H1 (cell line): ENCODE results near the gene C19orf12.

Source experiments
- POLR2A ChIP-seq, 2 experiments: IDR thresholded peaks; 1 replicate in 1 of 2; 2 replicates in 1 of 2; pipeline ENCODE4 v1.6.1; 2011; ENCODE audit warnings: low read depth in 2 of 2, low read length in 2 of 2, mild to moderate bottlenecking in 2 of 2; ENCODE audit errors: control extremely low read depth in 1 of 2
- POLR2AphosphoS5 ChIP-seq: IDR thresholded peaks from 2 replicates; pipeline ENCODE4 v1.6.1; 2011; ENCODE audit warnings: low read depth, low read length
- ZNF274 ChIP-seq: IDR thresholded peaks from 2 replicates; pipeline ENCODE4 v1.7.0; 2012; ENCODE audit warnings: low read length, borderline replicate concordance; ENCODE audit errors: extremely low read depth
- TF ChIP-seq, protein P1 (sequence below), 3 experiments: IDR thresholded peaks; 1 replicate in 2 of 3; 2 replicates in 1 of 3; pipeline versions ENCODE4 v1.5.1 to v1.6.1; 2011; ENCODE audit warnings: low read length in 3 of 3, mild to moderate bottlenecking in 3 of 3, inconsistent platforms in 2 of 3, low read depth in 1 of 3, moderate library complexity in 1 of 3; ENCODE audit not compliant: insufficient read depth in 1 of 3; ENCODE audit errors: control extremely low read depth in 1 of 3

DNA sequence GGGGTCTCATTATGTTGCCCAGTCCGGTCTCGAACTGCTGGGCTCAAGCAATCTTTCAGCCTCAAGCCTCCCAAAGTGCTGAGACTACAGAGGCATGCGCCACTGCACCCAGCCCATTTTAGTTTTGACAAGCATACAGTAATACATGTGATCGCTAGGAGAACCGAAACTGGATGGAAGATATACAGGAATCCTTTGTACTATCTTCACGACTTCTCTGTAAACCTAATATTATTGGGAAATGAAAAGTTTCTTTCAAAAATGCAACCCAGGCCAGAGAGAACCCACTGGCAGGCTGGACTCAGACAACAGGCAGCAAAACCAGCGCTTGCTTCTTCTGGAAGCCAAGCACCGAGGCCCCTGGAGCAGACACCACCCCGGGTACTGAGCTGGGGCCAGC, 9.4 kb downstream of the C19orf12 start:
- TF ChIP-seq, protein P1, sequence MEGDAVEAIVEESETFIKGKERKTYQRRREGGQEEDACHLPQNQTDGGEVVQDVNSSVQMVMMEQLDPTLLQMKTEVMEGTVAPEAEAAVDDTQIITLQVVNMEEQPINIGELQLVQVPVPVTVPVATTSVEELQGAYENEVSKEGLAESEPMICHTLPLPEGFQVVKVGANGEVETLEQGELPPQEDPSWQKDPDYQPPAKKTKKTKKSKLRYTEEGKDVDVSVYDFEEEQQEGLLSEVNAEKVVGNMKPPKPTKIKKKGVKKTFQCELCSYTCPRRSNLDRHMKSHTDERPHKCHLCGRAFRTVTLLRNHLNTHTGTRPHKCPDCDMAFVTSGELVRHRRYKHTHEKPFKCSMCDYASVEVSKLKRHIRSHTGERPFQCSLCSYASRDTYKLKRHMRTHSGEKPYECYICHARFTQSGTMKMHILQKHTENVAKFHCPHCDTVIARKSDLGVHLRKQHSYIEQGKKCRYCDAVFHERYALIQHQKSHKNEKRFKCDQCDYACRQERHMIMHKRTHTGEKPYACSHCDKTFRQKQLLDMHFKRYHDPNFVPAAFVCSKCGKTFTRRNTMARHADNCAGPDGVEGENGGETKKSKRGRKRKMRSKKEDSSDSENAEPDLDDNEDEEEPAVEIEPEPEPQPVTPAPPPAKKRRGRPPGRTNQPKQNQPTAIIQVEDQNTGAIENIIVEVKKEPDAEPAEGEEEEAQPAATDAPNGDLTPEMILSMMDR (IDR thresholded peaks at IDR 0.05; ENCODE audit: control extremely low read depth in 1 of 3, insufficient read depth in 1 of 3, low read depth in 1 of 3, low read length in 3 of 3), result no peak
- TF ChIP-seq POLR2A (IDR thresholded peaks at IDR 0.05; ENCODE audit: control extremely low read depth in 1 of 2, low read depth in 2 of 2, low read length in 2 of 2) (no peak), POLR2AphosphoS5 (no peak), ZNF274 (no peak)
